Smooth muscle cell (in vitro differentiated cells): ENCODE data around the gene TTC24. TPM values are rescaled to one million over a fixed set of nuclear protein-coding genes. Genes with fewer than 3 reads are reported as not detected.

Experiments
- DNase-seq: peaks from one replicate; lab custom pipeline; 2025; ENCODE audit not compliant: unreplicated experiment; lab: John Stamatoyannopoulos, UW
- H2AFZ ChIP-seq: fragments of 200-600 bp; sonication (generic); 2 replicates; pipeline ENCODE4 v1.6.0; 2016; ENCODE audit warnings: antibody characterized with exemption, low read depth, mild to moderate bottlenecking
- H3F3A ChIP-seq: fragments of 200-600 bp; sonication (generic); 2 replicates; pipeline ENCODE4 v1.6.0; 2017; ENCODE audit warnings: antibody characterized with exemption, low read depth
- H3K27ac ChIP-seq: fragments of 200-600 bp; sonication (generic); 2 replicates; pipeline ENCODE4 v1.5.1; 2016; ENCODE audit warnings: low read depth, mild to moderate bottlenecking
- H3K27me3 ChIP-seq: fragments of 200-600 bp; sonication (generic); 2 replicates; pipeline ENCODE4 v1.6.1; 2016; ENCODE audit warnings: low read depth, mild to moderate bottlenecking
- H3K36me3 ChIP-seq: fragments of 200-600 bp; sonication (generic); 2 replicates; pipeline ENCODE4 v1.5.1; 2016; ENCODE audit warnings: low read depth
- H3K4me1 ChIP-seq: fragments of 200-600 bp; sonication (generic); 2 replicates; pipeline ENCODE4 v1.5.1; 2016; ENCODE audit warnings: low read depth
- H3K4me2 ChIP-seq: fragments of 200-600 bp; sonication (generic); 2 replicates; pipeline ENCODE4 v1.6.0; 2016; ENCODE audit warnings: mild to moderate bottlenecking
- H3K4me3 ChIP-seq: fragments of 200-600 bp; sonication (generic); 2 replicates; pipeline ENCODE4 v1.5.1; 2016; ENCODE audit warnings: mild to moderate bottlenecking
- H3K79me2 ChIP-seq: fragments of 200-600 bp; sonication (generic); 2 replicates; pipeline ENCODE4 v1.6.0; 2016; ENCODE audit warnings: low read depth, mild to moderate bottlenecking
- H3K9ac ChIP-seq: fragments of 200-600 bp; sonication (generic); 2 replicates; pipeline ENCODE4 v1.6.0; 2016; ENCODE audit warnings: low read depth
- H3K9me3 ChIP-seq: fragments of 200-600 bp; sonication (generic); replicated peaks from 2 replicates; pipeline ENCODE4 v1.5.1; 2016; ENCODE audit warnings: low read depth
- H4K20me1 ChIP-seq: fragments of 200-600 bp; sonication (generic); 2 replicates; pipeline ENCODE4 v1.6.0; 2016; ENCODE audit warnings: low read depth
- CTCF ChIP-seq: fragments of 200-600 bp; sonication (generic); IDR thresholded peaks from 2 replicates; pipeline ENCODE4 v1.5.1; 2017; ENCODE audit warnings: borderline replicate concordance, mild to moderate bottlenecking, antibody characterized with exemption; ENCODE audit not compliant: insufficient read depth, poor library complexity, severe bottlenecking
- WGBS: methylation state at CpG from one replicate; pipeline ENCODE4 v1.1.7; 2016; ENCODE audit warnings: low lambda C conversion rate; 5-methylcytosine and 5-hydroxymethylcytosine counted together
- polyA plus RNA-seq: library from polyadenylated mRNA; unstranded; fragments of >200 nt; fragmentation: Nextera tagmentation; extraction: Ambion mirVana; gene quantifications from 2 replicates; pipeline ENCODE4 v1.2.1, GENCODE V29; 2016
- total RNA-seq: library from RNA; depleted of rRNA; stranded (reverse); fragments of >200 nt; gene quantifications from 2 replicates; pipeline ENCODE4 v1.2.3, GENCODE V29; 2014

Gene TTC24
- total and polyA plus RNA-seq, 2 experiments from 2014 or later = not detected

GRCh38 chr1:156582388-156583017 is 3.0 kb downstream of the TTC24 start:
- H4K20me1 ChIP-seq = no peaks in the 10 kb centered on the region
- no peaks in the 10 kb centered on the region for H3K4me1 ChIP-seq
- no peaks in the 10 kb centered on the region for H3K27me3 ChIP-seq
- no peak for DNase-seq
- no peak overlapping the region for H3K4me3 ChIP-seq
- no peak for TF ChIP-seq CTCF
- H3K27ac ChIP-seq = no peak overlapping the region
- no peaks in the 10 kb centered on the region for H3K9me3 ChIP-seq
- H3K4me2 ChIP-seq = no peak overlapping the region
- H3K79me2 ChIP-seq = no peaks in the 10 kb centered on the region
- no peaks in the 10 kb centered on the region for H3F3A ChIP-seq
- H2AFZ ChIP-seq = no peak overlapping the region
- no peaks in the 10 kb centered on the region for H3K36me3 ChIP-seq
- no peak overlapping the region for H3K9ac ChIP-seq
- 82% methylated on average over 9 of the region's 9 CpGs for WGBS

- Histone ChIP-seq H3K9me3 (no peaks in the 10 kb centered on the region), H3K27ac (no peak overlapping the region), H3K27me3 (no peaks in the 10 kb centered on the region), H4K20me1 (no peaks in the 10 kb centered on the region), H3K36me3 (no peaks in the 10 kb centered on the region), H3K4me2 (peak overlapping the region; percentile 77), H3F3A (no peaks in the 10 kb centered on the region), H3K79me2 (no peaks in the 10 kb centered on the region), H3K4me1 (no peaks in the 10 kb centered on the region), H3K4me3 (no peak overlapping the region), H2AFZ (no peak overlapping the region), H3K9ac (no peak overlapping the region)
- DNase-seq = peak; percentile 13
- 52% methylated on average over 20 of the region's 20 CpGs for WGBS
- peak; percentile 82 for TF ChIP-seq CTCF
Measured at GRCh38 chr1:156583821-156584622, 4.5 kb downstream of the TTC24 start.

GRCh38 chr1:156584813-156585212 is 5.3 kb downstream of the TTC24 start:
- Histone ChIP-seq H2AFZ (no peak overlapping the region), H3K4me2 (no peak overlapping the region), H3K4me1 (no peaks in the 10 kb centered on the region), H3K79me2 (no peaks in the 10 kb centered on the region), H3K36me3 (no peaks in the 10 kb centered on the region), H3K4me3 (no peak overlapping the region), H3F3A (no peaks in the 10 kb centered on the region), H3K9me3 (no peaks in the 10 kb centered on the region), H4K20me1 (no peaks in the 10 kb centered on the region), H3K27me3 (no peaks in the 10 kb centered on the region), H3K27ac (no peak overlapping the region), H3K9ac (no peak overlapping the region)
- 37% methylated on average over 11 of the region's 11 CpGs for WGBS
- DNase-seq = no peak
- peak; percentile 19 for TF ChIP-seq CTCF
